ENCODE measurements around the gene HSPA9.

The HSPA9 gene

DNA sequence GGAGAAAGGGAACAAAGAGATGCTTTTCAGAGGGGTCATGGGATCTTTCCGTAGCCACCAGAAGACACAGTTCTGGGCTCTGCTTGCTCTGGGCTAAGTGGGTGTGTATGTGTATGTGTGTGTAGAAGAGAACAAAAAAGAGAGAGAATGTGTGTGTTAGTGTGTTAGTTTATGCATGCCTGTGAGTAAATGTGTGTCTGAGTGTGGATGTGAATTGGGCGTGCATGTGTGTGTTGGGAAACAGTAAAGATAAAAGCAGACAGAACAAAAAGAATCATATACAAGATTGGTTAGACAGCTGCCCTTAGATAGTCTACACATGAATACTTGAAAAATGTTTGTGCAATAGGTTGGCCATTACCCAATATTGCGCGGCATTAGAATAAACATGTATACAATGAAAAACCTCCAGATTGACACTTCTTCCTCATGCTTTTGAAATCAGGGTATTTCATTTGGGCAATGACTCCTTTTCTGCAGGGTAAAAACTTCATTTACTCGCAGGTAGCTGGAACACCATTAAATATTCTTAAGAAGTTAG is 36.5 kb upstream of the HSPA9 start:
- peak overlapping the region; percentile 60 for H3K4me3 ChIP-seq (ENCODE audit: low read length)
- no peak for DNase-seq (ENCODE audit: low read depth)
- TF ChIP-seq, protein P1, sequence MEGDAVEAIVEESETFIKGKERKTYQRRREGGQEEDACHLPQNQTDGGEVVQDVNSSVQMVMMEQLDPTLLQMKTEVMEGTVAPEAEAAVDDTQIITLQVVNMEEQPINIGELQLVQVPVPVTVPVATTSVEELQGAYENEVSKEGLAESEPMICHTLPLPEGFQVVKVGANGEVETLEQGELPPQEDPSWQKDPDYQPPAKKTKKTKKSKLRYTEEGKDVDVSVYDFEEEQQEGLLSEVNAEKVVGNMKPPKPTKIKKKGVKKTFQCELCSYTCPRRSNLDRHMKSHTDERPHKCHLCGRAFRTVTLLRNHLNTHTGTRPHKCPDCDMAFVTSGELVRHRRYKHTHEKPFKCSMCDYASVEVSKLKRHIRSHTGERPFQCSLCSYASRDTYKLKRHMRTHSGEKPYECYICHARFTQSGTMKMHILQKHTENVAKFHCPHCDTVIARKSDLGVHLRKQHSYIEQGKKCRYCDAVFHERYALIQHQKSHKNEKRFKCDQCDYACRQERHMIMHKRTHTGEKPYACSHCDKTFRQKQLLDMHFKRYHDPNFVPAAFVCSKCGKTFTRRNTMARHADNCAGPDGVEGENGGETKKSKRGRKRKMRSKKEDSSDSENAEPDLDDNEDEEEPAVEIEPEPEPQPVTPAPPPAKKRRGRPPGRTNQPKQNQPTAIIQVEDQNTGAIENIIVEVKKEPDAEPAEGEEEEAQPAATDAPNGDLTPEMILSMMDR (conservative IDR thresholded peaks at IDR 0.05; ENCODE audit: low read depth, low read length): no peak

DNA sequence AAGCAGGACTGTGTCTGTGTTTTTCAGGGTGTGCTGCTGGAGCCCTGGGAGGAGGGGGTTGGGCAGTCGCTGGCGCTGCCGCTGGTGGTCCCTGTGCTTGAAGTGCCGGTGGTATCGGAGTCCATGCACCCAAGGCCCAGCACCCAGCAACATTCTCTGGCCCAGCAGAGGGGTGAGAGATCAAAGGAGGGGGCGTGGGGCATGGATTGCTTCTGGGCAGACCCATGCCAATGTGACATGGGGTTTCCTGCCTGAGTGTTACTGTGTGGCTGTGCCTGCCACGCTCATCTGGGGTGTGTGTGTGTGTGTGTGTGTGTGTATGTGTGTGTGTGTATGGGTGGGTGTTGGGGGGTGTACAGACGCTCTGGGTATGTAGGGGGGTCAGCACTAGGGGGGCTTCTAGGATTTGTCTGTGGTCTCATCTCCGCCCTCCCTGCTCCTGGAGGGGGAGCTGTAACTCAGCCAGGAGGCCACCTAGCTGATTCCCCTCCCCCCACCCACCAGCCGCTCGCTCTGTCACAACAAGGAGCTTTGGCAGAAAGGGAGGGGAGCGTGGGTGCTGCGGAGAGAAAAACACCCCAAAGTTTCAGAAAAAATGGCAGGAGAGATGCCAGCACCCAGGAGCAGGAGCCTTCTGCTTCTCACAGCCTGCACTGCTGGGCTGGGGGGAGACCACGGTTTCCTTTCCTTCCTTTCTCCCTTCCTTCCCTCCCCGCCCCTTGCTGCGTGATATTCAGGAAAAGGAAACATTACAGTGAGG is 35.9 kb upstream of the HSPA9 start:
- H3K4me3 ChIP-seq (ENCODE audit: low read length): peak overlapping the region; percentile 60
- TF ChIP-seq, protein P1 (conservative IDR thresholded peaks at IDR 0.05; ENCODE audit: low read depth, low read length): peak; percentile 46
- no peak for DNase-seq (ENCODE audit: low read depth)

DNA sequence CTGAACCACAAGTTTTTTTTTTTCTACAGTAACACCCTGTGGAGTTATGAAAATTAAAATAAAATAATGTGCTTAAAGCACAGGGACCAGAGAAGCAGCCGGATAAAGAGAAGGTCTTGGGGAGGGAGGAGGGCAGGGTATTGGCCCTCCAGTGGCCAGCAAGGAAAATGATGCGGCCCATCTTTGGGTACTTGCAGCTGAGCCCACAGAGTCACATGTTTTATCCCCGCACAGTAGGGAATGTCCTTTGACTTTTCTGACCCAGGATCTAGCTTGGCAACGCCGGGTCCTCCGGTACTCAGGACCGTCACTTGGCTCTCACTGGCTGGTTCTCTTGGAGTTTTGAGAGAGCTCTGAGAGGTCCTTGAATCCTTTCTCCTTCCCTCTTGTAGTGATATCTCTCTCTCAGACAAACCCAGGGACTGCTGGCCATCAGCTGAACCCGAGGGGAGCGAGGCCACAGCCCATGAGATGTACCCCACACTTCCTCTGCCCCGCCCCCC is 35.3 kb upstream of the HSPA9 start:
- TF ChIP-seq, protein P1 (conservative IDR thresholded peaks at IDR 0.05; ENCODE audit: low read depth, low read length): peak; percentile 47
- no peak for DNase-seq (ENCODE audit: low read depth)
- H3K4me3 ChIP-seq (ENCODE audit: low read length): peak overlapping the region; percentile 60

DNA sequence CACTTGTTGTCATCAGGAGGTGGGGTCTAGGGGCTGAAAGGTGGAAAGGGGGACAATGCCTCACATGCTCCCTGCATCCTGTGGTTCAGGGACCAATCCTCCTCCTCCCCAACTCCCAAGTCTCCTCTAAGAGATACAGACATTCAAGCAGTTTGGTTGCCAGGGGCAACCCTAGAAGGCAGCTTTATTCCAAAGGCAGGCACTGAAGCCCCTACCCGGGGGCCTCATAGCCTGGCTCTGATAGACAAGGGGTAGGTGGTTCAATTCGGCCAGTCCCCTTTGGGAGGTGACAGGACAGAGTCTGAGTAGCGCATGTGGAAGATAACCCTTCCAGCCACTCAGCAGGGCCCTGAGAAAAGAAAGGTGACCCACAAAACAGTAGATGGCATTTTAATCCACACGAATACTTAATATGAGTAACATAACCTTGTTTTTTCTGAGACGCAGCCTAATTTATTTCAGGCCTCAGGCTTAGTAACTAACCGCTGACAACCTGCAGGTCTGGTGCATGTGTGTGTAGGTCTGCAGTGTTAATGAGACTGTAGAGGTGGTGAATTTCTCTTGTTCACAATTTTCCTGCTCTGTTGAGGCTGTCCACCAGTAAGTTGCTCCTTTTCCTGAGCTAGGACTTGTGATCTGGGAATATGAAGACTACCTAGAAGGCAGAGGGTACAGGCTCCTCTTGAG is 31.3 kb upstream of the HSPA9 start:
- TF ChIP-seq, protein P1 (conservative IDR thresholded peaks at IDR 0.05; ENCODE audit: low read depth, low read length): no peak
- no peak overlapping the region for H3K4me3 ChIP-seq (ENCODE audit: low read length)
- no peak for DNase-seq (ENCODE audit: low read depth)

DNA sequence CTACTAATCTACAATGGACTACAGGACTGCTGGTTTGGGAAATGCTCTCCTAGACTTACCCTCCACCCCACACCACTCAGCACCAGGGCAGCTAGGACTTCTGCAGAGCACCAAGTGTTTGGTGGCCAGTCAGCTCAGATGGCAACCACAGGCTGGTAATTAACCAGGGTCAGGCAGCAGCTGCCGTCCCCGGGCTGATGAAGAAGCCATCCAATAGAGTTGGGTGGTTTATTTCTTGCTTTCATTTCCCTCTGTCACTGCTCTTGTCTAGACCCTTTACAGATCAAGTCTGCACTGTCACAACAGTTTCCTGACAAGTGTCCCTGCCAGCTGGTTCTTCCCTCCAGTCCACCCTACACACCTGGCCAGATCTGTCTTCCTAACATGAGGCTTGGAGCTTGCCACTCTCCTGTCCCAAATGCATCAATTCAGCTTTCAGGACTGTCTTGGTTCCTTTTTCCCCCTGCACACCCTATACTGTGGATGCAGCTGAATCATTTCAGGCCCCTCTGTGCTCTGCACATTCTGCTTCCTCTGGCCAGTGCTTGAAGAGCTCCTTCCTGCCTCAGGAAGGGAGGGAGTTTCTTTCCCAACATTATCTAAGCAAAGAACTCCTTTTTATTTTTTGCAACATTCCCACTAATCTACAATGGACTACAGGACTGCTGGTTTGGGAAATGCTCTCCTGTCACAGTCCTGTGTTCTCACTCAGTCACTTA is 30.2 kb upstream of the HSPA9 start:
- H3K4me3 ChIP-seq (ENCODE audit: low read length): no peak overlapping the region
- TF ChIP-seq, protein P1 (conservative IDR thresholded peaks at IDR 0.05; ENCODE audit: low read depth, low read length): no peak
- no peak for DNase-seq (ENCODE audit: low read depth)

DNA sequence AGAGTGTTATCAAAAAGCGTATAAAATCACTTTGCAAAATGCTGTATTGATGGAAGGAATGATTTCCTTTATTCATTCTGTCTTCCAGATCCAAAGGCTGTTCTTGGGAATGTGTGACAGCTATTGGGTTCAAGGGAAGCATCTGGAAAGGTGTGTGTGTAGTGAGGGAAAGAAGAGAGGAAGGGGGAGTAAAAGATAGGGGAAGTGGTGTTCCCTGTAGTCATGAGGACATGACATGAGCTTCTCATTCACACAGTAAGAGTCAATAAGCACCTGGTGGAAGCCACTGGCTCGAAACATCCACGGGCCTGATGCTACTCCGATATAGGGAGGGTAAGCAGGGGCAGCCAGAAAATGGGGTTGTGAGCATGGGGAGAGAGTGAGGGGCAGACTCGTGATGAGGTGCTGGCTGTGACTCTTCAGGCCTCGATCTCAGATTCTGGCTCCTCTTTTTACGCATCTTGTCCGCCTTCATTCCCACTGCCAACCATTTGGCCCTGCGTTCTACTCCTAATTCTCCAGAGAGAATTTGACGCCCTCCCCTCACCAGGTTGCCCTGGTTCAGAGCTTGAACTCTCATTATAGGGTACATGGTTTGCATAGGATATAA is 29.1 kb upstream of the HSPA9 start:
- TF ChIP-seq, protein P1 (conservative IDR thresholded peaks at IDR 0.05; ENCODE audit: low read depth, low read length): no peak
- DNase-seq (ENCODE audit: low read depth): no peak
- H3K4me3 ChIP-seq (ENCODE audit: low read length): no peak overlapping the region

Data from retinal pigment epithelial cell (primary cell).